NCI-H1694 (cell line): ENCODE measurements around the gene THUMPD1.
"Not testable (repeated sequence)": the region's sequence is repeated elsewhere in the genome, so short reads cannot be mapped to it uniquely, and the experiment has no call there.

Experiments
- DNase-seq: peaks from one replicate; lab custom pipeline; 2025; lab: John Stamatoyannopoulos, UW

Gene THUMPD1

GRCh38 chr16:20695024-20695423 is 46.6 kb downstream of the THUMPD1 start:
- no peak for DNase-seq

- not testable (repeated sequence) for DNase-seq
Observed at GRCh38 chr16:20694096-20694495, 47.5 kb downstream of the THUMPD1 start.

GRCh38 chr16:20689668-20690067 is 52.0 kb downstream of the THUMPD1 start:
- no peak for DNase-seq

- no peak for DNase-seq
Observed at GRCh38 chr16:20683812-20684211, 57.8 kb downstream of the THUMPD1 start.
